Left ventricle myocardium superior (tissue), 1 donor: ENCODE results near the gene FGF2. TPM values are rescaled to one million over a fixed set of nuclear protein-coding genes. Genes with fewer than 3 reads are reported as not detected.

Source experiments
- total RNA-seq: library from RNA; stranded (reverse); fragmentation: NEBNext Ultra II Directional; extraction: Animal tissue kit (Norgen Biotek cat#: 25700); gene quantifications from one replicate; pipeline ENCODE4 v1.2.1, GENCODE V29; 2021
- donor health status: DM: no; HTN: yes; CAD: no; lungs with severe emphysema.

Gene FGF2
- total RNA-seq, 1 donor from 2014 or later = 5.2 TPM

Other genes starting within 250 kb of the FGF2 start
- not detected for gene IL21, start 205.8 kb upstream of the FGF2 start, total RNA-seq
- 5.5 TPM for gene BBS12, start 94.1 kb upstream of the FGF2 start, total RNA-seq
- gene NUDT6, start 95.8 kb downstream of the FGF2 start, total RNA-seq = 11.9 TPM